Dendritic cell treated with granulocyte-macrophage colony-stimulating factor and Interleukin-4, amounts not matched to agents 40 ng/mL and 50 ng/mL, for 4 days (primary cell): ENCODE measurements around the gene METTL23.
"Not testable (repeated sequence)": the region's sequence is repeated elsewhere in the genome, so short reads cannot be mapped to it uniquely, and the experiment has no call there.

ENCODE experiments used
- H3K27ac Mint-ChIP-seq: one replicate; pipeline ENCODE4 v1.8.0; 2022; ENCODE audit warnings: mild to moderate bottlenecking, mixed read lengths
- H3K27me3 Mint-ChIP-seq: one replicate; pipeline ENCODE4 v1.8.0; 2022; ENCODE audit warnings: mild to moderate bottlenecking, mixed read lengths
- H3K36me3 Mint-ChIP-seq: one replicate; pipeline ENCODE4 v1.8.0; 2022; ENCODE audit warnings: low read depth, mixed read lengths
- H3K4me1 Mint-ChIP-seq: one replicate; pipeline ENCODE4 v1.8.0; 2022; ENCODE audit warnings: low read depth, mixed read lengths
- H3K4me3 Mint-ChIP-seq: one replicate; pipeline ENCODE4 v1.8.0; 2022; ENCODE audit warnings: mild to moderate bottlenecking, moderate library complexity, mixed read lengths
- H3K9me3 Mint-ChIP-seq: one replicate; pipeline ENCODE4 v1.8.0; 2022; ENCODE audit warnings: mixed read lengths
- intact Hi-C: fragments of 100-400 bp; cut with micrococcal nuclease; formaldehyde crosslinking; loops from one replicate; pipeline ENCODE4 v1.15.0; 2022

Gene METTL23

GRCh38 chr17:76701471-76701967, 25.1 kb upstream of the METTL23 start:
- Mint-ChIP-seq H3K27me3 (peaks cover 2% of the 10 kb centered on the region), H3K4me1 (no peaks in the 10 kb centered on the region), H3K27ac (no peak overlapping the region), H3K4me3 (no peak overlapping the region), H3K9me3 (no peaks in the 10 kb centered on the region), H3K36me3 (no peaks in the 10 kb centered on the region)
- intact Hi-C loops, result no loop called here

- intact Hi-C loops, result no loop called here
- Mint-ChIP-seq H3K4me3 (no peak overlapping the region), H3K27ac (no peak overlapping the region), H3K9me3 (no peaks in the 10 kb centered on the region), H3K36me3 (no peaks in the 10 kb centered on the region), H3K4me1 (no peaks in the 10 kb centered on the region), H3K27me3 (peaks cover 2% of the 10 kb centered on the region)
These were observed 24.6 kb upstream of the METTL23 start for GRCh38 chr17:76702076-76702475.

- H3K4me1 Mint-ChIP-seq, result no peaks in the 10 kb centered on the region
- H3K9me3 Mint-ChIP-seq, result no peaks in the 10 kb centered on the region
- H3K27ac Mint-ChIP-seq, result no peak overlapping the region
- H3K4me3 Mint-ChIP-seq, result no peak overlapping the region
- no peaks in the 10 kb centered on the region for H3K36me3 Mint-ChIP-seq
- intact Hi-C loops, result no loop called here
- H3K27me3 Mint-ChIP-seq, result peaks cover 2% of the 10 kb centered on the region
These were observed 23.6 kb upstream of the METTL23 start for GRCh38 chr17:76702941-76703637.

GRCh38 chr17:76704805-76705204, 21.8 kb upstream of the METTL23 start:
- Mint-ChIP-seq H3K9me3 (no peaks in the 10 kb centered on the region), H3K36me3 (no peaks in the 10 kb centered on the region), H3K27me3 (peaks cover 16% of the 10 kb centered on the region), H3K4me1 (peaks cover 12% of the 10 kb centered on the region), H3K27ac (no peak overlapping the region), H3K4me3 (no peak overlapping the region)
- intact Hi-C loops, result no loop called here

DNA sequence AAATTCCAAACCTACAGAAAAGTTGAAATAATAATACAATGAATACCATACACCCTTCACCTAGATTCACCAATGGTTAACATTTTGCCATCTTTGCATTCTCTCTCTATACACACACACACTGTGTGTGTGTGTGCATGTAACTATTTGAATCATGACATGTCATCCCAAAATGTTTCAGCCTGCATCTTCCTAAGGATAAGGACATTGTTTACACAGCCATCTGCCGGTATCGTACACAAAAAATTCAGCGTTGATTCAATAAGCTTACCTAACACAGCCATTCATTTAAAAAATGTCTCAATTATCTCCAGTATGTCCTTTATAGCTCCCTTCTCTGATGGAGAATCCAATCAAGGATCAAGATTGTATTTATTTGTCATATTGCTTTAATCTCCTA, 19.8 kb upstream of the METTL23 start:
- Mint-ChIP-seq H3K36me3 (no peaks in the 10 kb centered on the region), H3K4me1 (peaks cover 23% of the 10 kb centered on the region), H3K27ac (no peak overlapping the region), H3K4me3 (no peak overlapping the region), H3K9me3 (no peaks in the 10 kb centered on the region), H3K27me3 (peaks cover 21% of the 10 kb centered on the region)
- intact Hi-C loops, result no loop called here

DNA sequence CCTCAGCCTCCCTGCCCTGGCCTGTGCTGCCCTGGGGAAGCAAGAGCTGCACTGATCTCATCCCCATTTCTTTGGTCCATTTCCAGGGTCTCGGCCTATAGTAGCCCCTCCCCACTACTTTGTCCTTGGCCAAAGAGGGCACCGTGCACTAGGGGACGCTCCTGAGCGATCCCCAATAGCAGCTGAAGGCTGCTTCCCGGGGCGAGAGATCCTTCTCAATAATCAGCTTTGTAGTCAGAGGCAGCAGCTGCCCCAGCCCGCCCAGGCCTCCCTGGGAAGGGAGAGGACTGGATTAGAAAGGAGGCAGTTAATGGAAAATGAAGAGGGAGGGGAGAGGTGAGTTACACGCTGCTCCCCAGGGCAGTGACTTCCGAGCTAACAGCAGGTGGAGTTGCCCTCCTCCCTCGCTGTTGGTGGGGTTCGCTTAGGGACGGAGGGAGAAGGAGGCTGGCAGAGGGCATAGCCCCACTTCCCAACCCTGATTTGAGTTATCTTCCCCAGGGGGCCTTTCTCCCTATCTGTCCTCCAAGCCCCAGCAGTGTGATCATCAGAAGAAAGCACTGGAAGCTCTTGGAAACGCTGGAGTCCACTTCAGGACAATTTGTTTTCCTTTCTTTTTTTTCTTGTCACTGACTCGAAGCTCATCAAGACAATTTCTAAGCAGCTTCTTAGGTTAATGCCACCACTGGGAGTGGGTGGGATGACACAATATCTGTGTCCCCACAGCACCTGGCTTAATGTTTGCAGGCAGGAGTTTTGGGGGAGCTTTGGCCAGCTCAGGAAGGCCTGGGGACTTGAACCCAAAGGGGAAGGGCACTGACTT, 18.4 kb upstream of the METTL23 start:
- peaks cover 28% of the 10 kb centered on the region for H3K4me1 Mint-ChIP-seq
- peaks cover 9% of the 10 kb centered on the region for H3K36me3 Mint-ChIP-seq
- H3K4me3 Mint-ChIP-seq, result no peak overlapping the region
- H3K27ac Mint-ChIP-seq, result no peak overlapping the region
- no peaks in the 10 kb centered on the region for H3K9me3 Mint-ChIP-seq
- peaks cover 23% of the 10 kb centered on the region for H3K27me3 Mint-ChIP-seq
- intact Hi-C loops, result no loop called here

- Mint-ChIP-seq H3K4me1 (peaks cover 33% of the 10 kb centered on the region), H3K27ac (no peak overlapping the region), H3K9me3 (no peaks in the 10 kb centered on the region), H3K27me3 (peaks cover 23% of the 10 kb centered on the region), H3K4me3 (peak overlapping the region; percentile 61), H3K36me3 (peaks cover 20% of the 10 kb centered on the region)
- intact Hi-C loops, result no loop called here
These were observed 17.3 kb upstream of the METTL23 start for GRCh38 chr17:76709077-76709950.

GRCh38 chr17:76709951-76710862, 16.4 kb upstream of the METTL23 start:
- not testable (repeated sequence) for H3K27ac Mint-ChIP-seq
- peaks cover 29% of the 10 kb centered on the region for H3K36me3 Mint-ChIP-seq
- intact Hi-C loops, result loop anchor here (10.0 kb wide), 1 partner anchor 185 kb away; no protein-coding TSS in a partner anchor

DNA sequence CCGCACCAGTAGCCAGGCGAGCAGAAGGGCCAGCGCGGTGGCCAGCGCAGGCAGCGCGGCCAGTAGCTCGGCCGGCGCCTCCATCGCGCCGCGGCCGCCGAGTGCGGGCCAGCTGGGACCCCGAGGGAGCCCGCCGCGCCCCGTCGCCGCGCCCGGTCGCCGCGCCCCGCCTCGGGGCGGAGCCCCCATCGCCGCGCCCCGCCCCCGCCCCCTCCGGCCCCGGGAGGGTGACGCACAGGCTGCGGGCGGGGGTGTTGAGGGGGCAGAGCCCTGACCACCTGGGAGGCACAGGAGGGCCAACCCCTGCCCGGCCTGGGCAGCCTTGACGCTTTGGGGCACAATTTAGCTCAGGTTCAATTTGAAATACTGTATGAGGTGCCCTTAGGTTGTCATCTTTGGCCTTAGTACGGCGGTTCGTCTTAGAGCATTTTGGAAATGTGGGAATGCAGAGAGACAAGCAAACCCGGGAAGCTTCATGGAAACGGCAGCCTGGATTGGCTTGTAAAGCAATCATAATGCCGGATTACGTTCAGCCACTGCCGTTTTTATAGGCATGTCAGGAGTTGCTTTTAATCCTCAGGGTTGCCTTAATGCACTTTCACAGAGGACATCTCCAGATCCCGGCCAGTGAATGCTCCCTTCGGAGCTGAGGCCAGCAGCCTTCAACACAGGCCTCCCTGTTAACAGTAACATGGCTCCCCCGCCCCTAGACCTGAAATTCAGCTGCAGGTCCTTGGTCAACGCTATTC, 15.6 kb upstream of the METTL23 start, which contains the start of gene MXRA7:
MXRA7 (minus strand) TSS at position 103 of the 749 bp plus-strand sequence; CDS start at position 84, 19 bp downstream.
- H3K36me3 Mint-ChIP-seq, result peaks cover 37% of the 10 kb centered on the region
- H3K4me3 Mint-ChIP-seq, result peak within 1 kb of the TSS; percentile 61
- intact Hi-C loops, result loop anchor here (10.0 kb wide), 1 partner anchor 186 kb away; no protein-coding TSS in a partner anchor
- peaks cover 48% of the 10 kb centered on the region for H3K4me1 Mint-ChIP-seq
- H3K9me3 Mint-ChIP-seq, result no peaks in the 10 kb centered on the region
- H3K27me3 Mint-ChIP-seq, result peaks cover 23% of the 10 kb centered on the region
- H3K27ac Mint-ChIP-seq, result no peak within 1 kb of the TSS

More at GRCh38 chr17:76709951-76710862, 16.4 kb upstream of the METTL23 start:
- H3K27me3 Mint-ChIP-seq, result peaks cover 23% of the 10 kb centered on the region
- peak overlapping the region; percentile 61 for H3K4me3 Mint-ChIP-seq
- peaks cover 40% of the 10 kb centered on the region for H3K4me1 Mint-ChIP-seq
- not testable (repeated sequence) for H3K9me3 Mint-ChIP-seq

- not testable (repeated sequence) for H3K27ac Mint-ChIP-seq, H3K9me3 Mint-ChIP-seq, H3K4me3 Mint-ChIP-seq
- Mint-ChIP-seq H3K36me3 (peaks cover 50% of the 10 kb centered on the region), H3K4me1 (peaks cover 59% of the 10 kb centered on the region), H3K27me3 (peaks cover 23% of the 10 kb centered on the region)
- intact Hi-C loops, result loop anchor here (10.0 kb wide), 1 partner anchor 188 kb away; no protein-coding TSS in a partner anchor
These were observed 14.3 kb upstream of the METTL23 start for GRCh38 chr17:76712321-76712720.

DNA sequence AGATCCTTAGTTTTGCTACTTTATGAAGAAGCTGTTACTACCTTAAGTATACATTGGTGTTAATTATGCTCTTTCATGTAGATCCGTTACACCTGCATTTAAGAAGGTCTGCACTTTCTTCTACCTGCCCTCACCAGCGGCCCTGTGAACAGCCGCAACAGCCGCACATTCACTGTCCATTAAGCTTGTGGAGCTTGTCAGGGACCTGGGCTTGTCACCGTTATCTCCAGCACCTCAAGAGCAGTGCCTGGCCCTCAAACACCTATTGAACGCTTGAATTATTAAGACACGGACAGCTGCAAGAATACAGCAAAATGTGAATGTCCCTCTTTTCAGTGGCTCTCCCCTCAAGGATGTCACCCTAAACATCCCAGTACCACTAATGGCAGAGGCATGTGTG, 12.9 kb upstream of the METTL23 start:
- no peak overlapping the region for H3K4me3 Mint-ChIP-seq

GRCh38 chr17:76714336-76714735, 12.3 kb upstream of the METTL23 start:
- H3K4me3 Mint-ChIP-seq, result no peak overlapping the region
- H3K9me3 Mint-ChIP-seq, result no peaks in the 10 kb centered on the region
- H3K36me3 Mint-ChIP-seq, result peaks cover 70% of the 10 kb centered on the region
- H3K27me3 Mint-ChIP-seq, result peaks cover 11% of the 10 kb centered on the region
- H3K27ac Mint-ChIP-seq, result no peak overlapping the region
- intact Hi-C loops, result loop anchor here (10.0 kb wide), 1 partner anchor 190 kb away; no protein-coding TSS in a partner anchor
- H3K4me1 Mint-ChIP-seq, result peaks cover 59% of the 10 kb centered on the region

More for the DNA sequence above, 12.9 kb upstream of the METTL23 start:
- Mint-ChIP-seq H3K36me3 (peaks cover 64% of the 10 kb centered on the region), H3K9me3 (no peaks in the 10 kb centered on the region), H3K4me1 (peaks cover 64% of the 10 kb centered on the region), H3K27me3 (peaks cover 17% of the 10 kb centered on the region), H3K27ac (no peak overlapping the region)
- intact Hi-C loops, result loop anchor here (10.0 kb wide), 1 partner anchor 189 kb away; no protein-coding TSS in a partner anchor
